HepG2 (cell line): Measurements from ENCODE around the gene PSMA7. TPM values are rescaled to one million over a fixed set of nuclear protein-coding genes. Genes with fewer than 3 reads are reported as not detected.

Experiments
- CREB1 ChIP-seq, 2 experiments: fragments of 450-650 bp in 1 of 2; IDR thresholded peaks; 2 replicates each; pipeline ENCODE4 v1.6.1; 2016 to 2017; ENCODE audit warnings: control low read depth in 1 of 2, mild to moderate bottlenecking in 1 of 2, missing compliant biosample characterization in 1 of 2, missing genetic modification characterization in 1 of 2
- HNRNPH1 ChIP-seq: fragments of 200-400 bp; formaldehyde crosslinking; optimal IDR thresholded peaks from 2 replicates; pipeline ENCODE3; 2017; ENCODE audit warnings: mild to moderate bottlenecking, low read depth, low read length
- ISL2 ChIP-seq: sonication (generic); formaldehyde crosslinking; IDR thresholded peaks from 2 replicates; pipeline ENCODE4 v1.5.0; 2020; ENCODE audit warnings: missing genetic modification reagents
- ISX ChIP-seq: sonication (generic); formaldehyde crosslinking; conservative IDR thresholded peaks from 2 replicates; pipeline ENCODE4 v1.5.0; 2020; ENCODE audit warnings: missing genetic modification reagents
- KDM3A ChIP-seq: IDR thresholded peaks from 2 replicates; pipeline ENCODE4 v1.6.1; 2018; ENCODE audit warnings: low read depth, missing compliant biosample characterization
- NCOR1 ChIP-seq: fragments of 200-600 bp; sonication (generic); IDR thresholded peaks from 2 replicates; pipeline ENCODE4 v1.7.0; 2017; ENCODE audit warnings: antibody characterized with exemption, low read length, borderline replicate concordance
- NRL ChIP-seq: sonication (generic); formaldehyde crosslinking; IDR thresholded peaks from 2 replicates; pipeline ENCODE4 v1.5.0; 2020; ENCODE audit warnings: missing genetic modification reagents, mild to moderate bottlenecking, moderate library complexity, borderline replicate concordance
- PAF1 ChIP-seq: IDR thresholded peaks from 2 replicates; pipeline ENCODE4 v1.6.1; 2016; ENCODE audit warnings: missing genetic modification reagents, missing compliant biosample characterization
- PCBP2 ChIP-seq: fragments of 200-400 bp; formaldehyde crosslinking; optimal IDR thresholded peaks from 2 replicates; pipeline ENCODE3; 2018; ENCODE audit warnings: low read length, low read depth; ENCODE audit not compliant: poor library complexity, severe bottlenecking
- PRDM15 ChIP-seq: sonication (generic); formaldehyde crosslinking; IDR thresholded peaks from 2 replicates; pipeline ENCODE4 v1.4.0; 2020; ENCODE audit warnings: missing genetic modification reagents
- USF2 ChIP-seq, 2 experiments: sonication (generic) in 1 of 2; formaldehyde crosslinking in 1 of 2; IDR thresholded peaks; 2 replicates each; pipeline versions ENCODE4 v1.5.1 to v1.6.1; 2011 to 2020; ENCODE audit warnings: borderline replicate concordance in 1 of 2, low read depth in 1 of 2, low read length in 1 of 2, mild to moderate bottlenecking in 1 of 2, missing genetic modification reagents in 1 of 2, moderate library complexity in 1 of 2
- ZBTB44 ChIP-seq: sonication (generic); formaldehyde crosslinking; IDR thresholded peaks from 2 replicates; pipeline ENCODE4 v1.4.0; 2020; ENCODE audit warnings: missing genetic modification reagents
- ZNF235 ChIP-seq: sonication (generic); formaldehyde crosslinking; IDR thresholded peaks from 2 replicates; pipeline ENCODE4 v1.8.1; 2023; ENCODE audit warnings: mild to moderate bottlenecking, missing genetic modification reagents, borderline replicate concordance
- ZNF33B ChIP-seq: sonication (generic); formaldehyde crosslinking; IDR thresholded peaks from 2 replicates; pipeline ENCODE4 v1.5.1; 2020; ENCODE audit warnings: mild to moderate bottlenecking, missing genetic modification reagents
- ZNF468 ChIP-seq: sonication (generic); formaldehyde crosslinking; IDR thresholded peaks from 2 replicates; pipeline ENCODE4 v1.8.0; 2022; ENCODE audit warnings: mild to moderate bottlenecking, moderate library complexity, missing genetic modification reagents
- ZNF574 ChIP-seq: sonication (generic); formaldehyde crosslinking; IDR thresholded peaks from 2 replicates; pipeline ENCODE4 v1.4.0; 2020; ENCODE audit warnings: missing genetic modification reagents
- ZNF878 ChIP-seq: sonication (generic); formaldehyde crosslinking; IDR thresholded peaks from 2 replicates; pipeline ENCODE4 v1.8.1; 2023; ENCODE audit warnings: mild to moderate bottlenecking, missing genetic modification reagents, moderate library complexity
- ZNF879 ChIP-seq: sonication (generic); formaldehyde crosslinking; IDR thresholded peaks from 2 replicates; pipeline ENCODE4 v1.8.1; 2023; ENCODE audit warnings: missing genetic modification reagents
- polyA plus RNA-seq, 8 experiments: library from polyadenylated mRNA; depleted of rRNA in 3 of 8; stranded (reverse) in 7 of 8; unstranded in 1 of 8; fragments of >200 nt; fragmentation: Illumina TruSeq in 4 of 8; extraction: Trizol in 4 of 8; gene quantifications; 2 replicates each; pipeline versions ENCODE4 v1.2.1 to v1.2.3, GENCODE V29; 2011 to 2016; ENCODE audit warnings: low read depth in 4 of 8, missing spikeins in 1 of 8, mixed read lengths in 1 of 8; ENCODE audit not compliant: insufficient read depth in 1 of 8
- total RNA-seq, 5 experiments: library from RNA; depleted of rRNA; stranded (reverse); fragments of >200 nt; fragmentation: Illumina TruSeq; extraction: Trizol; gene quantifications; 2 replicates each; pipeline ENCODE4 v1.2.3, GENCODE V29; 2016; ENCODE audit warnings: low read depth in 1 of 5

Gene PSMA7
- total and polyA plus RNA-seq, 2 of the 13 experiments (the other 11 are each of a cell fraction or from before 2014, with no cell fraction given): 531 to 631 TPM

GRCh38 chr20:62143957-62144825 lies 997 bp upstream of the PSMA7 start (continued):
- TF ChIP-seq ZNF235 (CRISPR knock-in tag) (no peak), NCOR1 (no peak), USF2 (IDR thresholded peaks at IDR 0.05; ENCODE audit: low read depth, low read length) (no peak), USF2 (CRISPR knock-in tag; IDR thresholded peaks at IDR 0.05; ENCODE audit: borderline replicate concordance) (no peak), ISX (CRISPR knock-in tag) (no peak), KDM3A (CRISPR knock-in tag) (no peak), ZNF468 (CRISPR knock-in tag) (no peak), CREB1 (IDR thresholded peaks at IDR 0.05) (no peak), CREB1 (CRISPR knock-in tag; IDR thresholded peaks at IDR 0.05) (no peak), ZNF879 (CRISPR knock-in tag) (no peak; the same call in 1 of the 2 replicates), ZNF574 (CRISPR knock-in tag) (peak; percentile 68), ZBTB44 (CRISPR knock-in tag) (no peak), PCBP2 (no peak), ISL2 (CRISPR knock-in tag) (no peak), ZNF33B (CRISPR knock-in tag) (no peak), PAF1 (CRISPR knock-in tag) (no peak), ZNF878 (CRISPR knock-in tag) (no peak), PRDM15 (CRISPR knock-in tag) (no peak), NRL (CRISPR knock-in tag) (0 out of 2 replicates have a peak, but pooled peaks have one; percentile 60), HNRNPH1 (no peak)
